ENCODE results near the gene FKBP8. TPM values are rescaled to one million over a fixed set of nuclear protein-coding genes. Genes with fewer than 3 reads are reported as not detected.

The FKBP8 gene
- total RNA-seq, 5 donors from 2014 or later (not counting 1 experiment from before 2014, with no cell fraction given) = 158 to 282 (median 244) TPM

DNA sequence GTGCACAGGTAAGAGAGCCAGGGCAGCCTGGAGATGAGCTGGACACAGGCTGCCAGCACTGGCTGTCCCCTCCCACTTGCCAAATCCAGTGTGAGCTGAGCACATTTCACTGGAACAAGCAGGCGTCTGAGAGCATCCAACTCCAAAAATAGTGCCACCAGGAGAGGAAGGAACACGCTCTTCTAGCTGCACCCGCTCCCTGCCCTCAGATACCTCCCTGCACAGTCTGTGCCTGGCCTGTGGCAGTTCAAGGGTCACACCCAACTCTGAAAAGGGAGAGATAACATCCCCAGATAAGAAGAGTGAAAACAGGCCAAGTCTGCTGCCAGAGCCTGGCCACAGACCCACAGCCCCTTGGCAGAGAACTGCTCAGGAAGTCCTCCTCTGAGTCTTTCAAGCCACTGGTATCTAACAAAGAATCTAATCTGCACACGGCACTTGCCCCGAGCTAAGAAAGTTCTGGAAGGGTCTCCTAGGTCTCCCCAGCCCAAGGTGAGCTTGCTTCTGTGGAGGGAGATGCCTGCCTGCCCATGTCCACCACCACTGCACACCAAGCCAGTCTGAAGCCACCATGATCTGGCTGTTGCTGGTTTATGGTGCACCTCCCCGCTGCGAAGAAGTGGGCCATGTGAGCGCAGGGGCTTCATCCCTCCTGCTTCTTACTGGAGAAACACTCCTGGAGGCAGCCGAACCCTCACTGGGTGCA lies 36.2 kb downstream of the FKBP8 start:
- H3K27me3 Mint-ChIP-seq = no peaks in the 10 kb centered on the region
- peaks cover 14 to 91% of the 10 kb centered on the region in 2 experiments for H3K4me1 ChIP-seq (ENCODE audit: control insufficient read depth in 1 of 2, extremely low read depth in 1 of 2, insufficient read depth in 2 of 2, low read length in 2 of 2)
- no peaks in the 10 kb centered on the region for H3K36me3 Mint-ChIP-seq
- WGBS (ENCODE audit: insufficient coverage) = 52% methylated on average over 7 of the region's 9 CpGs
- H3K27ac Mint-ChIP-seq = peak overlapping the region; percentile 90 to 93
- peak overlapping the region; percentile 63 for H3K27ac ChIP-seq (ENCODE audit: low read length)
- H3K4me3 Mint-ChIP-seq = peak overlapping the region; percentile 52 to 78 (median 66)
- ATAC-seq (replicated peaks in 1 of 4) = peak; percentile 50 to 78 (median 66)
- no peaks in the 10 kb centered on the region for H3K36me3 ChIP-seq (ENCODE audit: control insufficient read depth in 2 of 2, extremely low read depth in 1 of 2, insufficient read depth in 1 of 2, low read length in 1 of 2)
- H3K4me3 ChIP-seq (ENCODE audit: control insufficient read depth in 1 of 2, extremely low read depth in 1 of 2, low read length in 1 of 2) = peak overlapping the region in 1 of 2 donors; percentile 2
- H3K9me3 ChIP-seq = no peaks in the 10 kb centered on the region
- ChIA-PET CTCF (interaction anchor here in 1 of 2 donors (1.0 to 1.5 kb wide), 2 partner anchors 11 to 16 kb away, joined by 4 to 7 read pairs; no protein-coding TSS in a partner anchor), POLR2A (no interaction called here)
- H3K9me3 Mint-ChIP-seq = no peaks in the 10 kb centered on the region
- no peaks in the 10 kb centered on the region for H3K27me3 ChIP-seq (replicated peaks in 1 of 2; ENCODE audit: control insufficient read depth in 2 of 2, extremely low read depth in 1 of 2, insufficient read depth in 2 of 2, low read length in 1 of 2)
- peaks cover 53 to 84% (median 80%) of the 10 kb centered on the region in 3 donors for H3K4me1 Mint-ChIP-seq
- peak in 7 of 35 experiments; percentile 18 to 51 (median 32) for DNase-seq

- peak overlapping the region; percentile 63 for H3K27ac ChIP-seq (ENCODE audit: low read length)
- H3K4me3 ChIP-seq (ENCODE audit: control insufficient read depth in 1 of 2, extremely low read depth in 1 of 2, low read length in 1 of 2) = peak overlapping the region in 1 of 2 donors; percentile 2
- H3K4me1 ChIP-seq (ENCODE audit: control insufficient read depth in 1 of 2, extremely low read depth in 1 of 2, insufficient read depth in 2 of 2, low read length in 2 of 2) = peaks cover 14 to 96% of the 10 kb centered on the region in 2 experiments
- WGBS (ENCODE audit: insufficient coverage) = 58% methylated on average over 12 of the region's 19 CpGs
- H3K4me3 Mint-ChIP-seq = peak overlapping the region; percentile 52 to 78 (median 66)
- ChIA-PET CTCF (interaction anchor here (0.6 to 1.5 kb wide), 3 partner anchors 10 to 443 kb away, joined by 3 to 7 read pairs (median 4); no protein-coding TSS in a partner anchor), POLR2A (no interaction called here)
- H3K27me3 ChIP-seq (replicated peaks in 1 of 2; ENCODE audit: control insufficient read depth in 2 of 2, extremely low read depth in 1 of 2, insufficient read depth in 2 of 2, low read length in 1 of 2) = no peaks in the 10 kb centered on the region
- DNase-seq (peak in 1 of 35 experiments; percentile 44), ATAC-seq (replicated peaks in 1 of 4) (peak; percentile 36 to 62 (median 56))
- peaks cover 61 to 91% (median 88%) of the 10 kb centered on the region in 3 donors for H3K4me1 Mint-ChIP-seq
- H3K36me3 ChIP-seq (ENCODE audit: control insufficient read depth in 2 of 2, extremely low read depth in 1 of 2, insufficient read depth in 1 of 2, low read length in 1 of 2) = no peaks in the 10 kb centered on the region
- H3K27ac Mint-ChIP-seq = peak overlapping the region; percentile 90 to 93
- H3K27me3 Mint-ChIP-seq = no peaks in the 10 kb centered on the region
- no peaks in the 10 kb centered on the region for H3K9me3 Mint-ChIP-seq
- no peaks in the 10 kb centered on the region for H3K36me3 Mint-ChIP-seq
- H3K9me3 ChIP-seq = no peaks in the 10 kb centered on the region
Measured at GRCh38 chr19:18506101-18506930, 37.1 kb downstream of the FKBP8 start.

DNA sequence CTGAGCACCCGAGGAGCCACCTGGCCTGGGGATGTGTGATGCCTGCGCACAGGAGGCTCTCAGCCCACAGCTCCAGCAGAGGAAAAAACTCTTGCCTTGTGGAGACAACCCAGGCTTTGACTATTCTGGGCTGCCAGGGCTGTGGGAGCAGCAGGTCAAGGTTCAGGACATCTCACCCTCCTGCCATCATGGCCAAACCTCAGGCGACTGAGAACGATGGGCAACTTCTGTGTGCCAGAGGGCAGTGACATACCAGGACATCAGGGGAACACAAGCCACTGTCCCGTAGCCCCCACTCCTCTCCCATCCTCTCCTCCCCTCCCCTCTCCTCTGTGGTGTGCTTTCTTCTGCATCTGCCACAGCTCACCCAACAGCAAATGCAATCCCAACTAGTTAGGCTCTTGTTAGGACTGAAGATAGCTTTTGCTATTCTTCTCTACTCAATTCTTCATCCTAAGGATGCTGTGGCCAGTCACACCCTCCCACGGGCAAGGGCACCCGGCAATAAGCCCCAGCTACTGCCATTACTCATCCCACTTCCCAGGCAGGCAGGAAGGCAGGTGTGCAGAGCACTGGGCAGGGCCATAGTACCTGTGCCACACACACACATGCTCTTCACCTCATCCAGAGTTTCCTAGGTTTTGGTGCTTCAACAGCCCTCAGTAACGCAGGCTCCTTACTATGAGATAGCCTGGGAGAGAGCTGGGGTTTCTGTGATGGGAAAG lies 38.3 kb downstream of the FKBP8 start:
- DNase-seq (no peak), ATAC-seq (replicated peaks in 1 of 4) (no peak)
- H3K27ac Mint-ChIP-seq = peak overlapping the region; percentile 90 to 93
- no peaks in the 10 kb centered on the region for H3K36me3 ChIP-seq (ENCODE audit: control insufficient read depth in 2 of 2, extremely low read depth in 1 of 2, insufficient read depth in 1 of 2, low read length in 1 of 2)
- no peaks in the 10 kb centered on the region for H3K9me3 ChIP-seq
- no peaks in the 10 kb centered on the region for H3K36me3 Mint-ChIP-seq
- H3K27ac ChIP-seq (ENCODE audit: low read length) = peak overlapping the region; percentile 63
- H3K4me1 Mint-ChIP-seq = peaks cover 73 to 96% (median 92%) of the 10 kb centered on the region in 3 donors
- peaks cover 14 to 100% of the 10 kb centered on the region in 2 experiments for H3K4me1 ChIP-seq (ENCODE audit: control insufficient read depth in 1 of 2, extremely low read depth in 1 of 2, insufficient read depth in 2 of 2, low read length in 2 of 2)
- no peaks in the 10 kb centered on the region for H3K27me3 Mint-ChIP-seq
- H3K4me3 Mint-ChIP-seq = peak overlapping the region in 1 of 3 donors; percentile 50
- no peaks in the 10 kb centered on the region for H3K27me3 ChIP-seq (replicated peaks in 1 of 2; ENCODE audit: control insufficient read depth in 2 of 2, extremely low read depth in 1 of 2, insufficient read depth in 2 of 2, low read length in 1 of 2)
- no peaks in the 10 kb centered on the region for H3K9me3 Mint-ChIP-seq
- no peak overlapping the region for H3K4me3 ChIP-seq (ENCODE audit: control insufficient read depth in 1 of 2, extremely low read depth in 1 of 2, low read length in 1 of 2)
- WGBS (ENCODE audit: insufficient coverage) = 60% methylated on average over 5 of the region's 8 CpGs
- CTCF ChIA-PET = interaction anchor here in 1 of 2 donors (1.5 kb wide), 1 partner anchor 9 kb away, joined by 5 read pairs; no protein-coding TSS in a partner anchor
- POLR2A ChIA-PET = interaction anchor here in 1 of 2 donors (0.6 kb wide), 1 partner anchor 121 kb away, joined by 3 read pairs; no protein-coding TSS in a partner anchor

GRCh38 chr19:18503971-18504885 lies 39.1 kb downstream of the FKBP8 start:
- DNase-seq (no peak), ATAC-seq (replicated peaks in 1 of 4) (no peak)
- peaks cover 14 to 100% of the 10 kb centered on the region in 2 experiments for H3K4me1 ChIP-seq (ENCODE audit: control insufficient read depth in 1 of 2, extremely low read depth in 1 of 2, insufficient read depth in 2 of 2, low read length in 2 of 2)
- H3K36me3 ChIP-seq (ENCODE audit: control insufficient read depth in 2 of 2, extremely low read depth in 1 of 2, insufficient read depth in 1 of 2, low read length in 1 of 2) = no peaks in the 10 kb centered on the region
- 84% methylated on average over 17 of the region's 20 CpGs for WGBS (ENCODE audit: insufficient coverage)
- no peaks in the 10 kb centered on the region for H3K27me3 Mint-ChIP-seq
- no peak overlapping the region for H3K4me3 ChIP-seq (ENCODE audit: control insufficient read depth in 1 of 2, extremely low read depth in 1 of 2, low read length in 1 of 2)
- no peaks in the 10 kb centered on the region for H3K27me3 ChIP-seq (replicated peaks in 1 of 2; ENCODE audit: control insufficient read depth in 2 of 2, extremely low read depth in 1 of 2, insufficient read depth in 2 of 2, low read length in 1 of 2)
- peak overlapping the region; percentile 63 for H3K27ac ChIP-seq (ENCODE audit: low read length)
- no peak overlapping the region for H3K4me3 Mint-ChIP-seq
- CTCF ChIA-PET = interaction anchor here in 1 of 2 donors (0.6 to 1.5 kb wide), 2 partner anchors 8 to 15 kb away, joined by 3 to 5 read pairs; no protein-coding TSS in a partner anchor
- H3K27ac Mint-ChIP-seq = peak overlapping the region; percentile 68 to 93
- no peaks in the 10 kb centered on the region for H3K36me3 Mint-ChIP-seq
- POLR2A ChIA-PET = no interaction called here
- peaks cover 78 to 97% (median 97%) of the 10 kb centered on the region in 3 donors for H3K4me1 Mint-ChIP-seq
- no peaks in the 10 kb centered on the region for H3K9me3 Mint-ChIP-seq
- H3K9me3 ChIP-seq = no peaks in the 10 kb centered on the region

GRCh38 chr19:18503337-18503970 lies 39.9 kb downstream of the FKBP8 start:
- Mint-ChIP-seq H3K27me3 (no peaks in the 10 kb centered on the region), H3K4me3 (peak overlapping the region in 2 of 3 donors; percentile 17 to 61), H3K4me1 (peaks cover 84 to 98% (median 98%) of the 10 kb centered on the region in 3 donors), H3K27ac (peak overlapping the region; percentile 86 to 87), H3K36me3 (no peaks in the 10 kb centered on the region), H3K9me3 (no peaks in the 10 kb centered on the region)
- ChIA-PET POLR2A (interaction anchor here in 1 of 2 donors (0.5 kb wide), 1 partner anchor 340 kb away, joined by 5 read pairs; no protein-coding TSS in a partner anchor), CTCF (interaction anchor here in 1 of 2 donors (0.6 kb wide), 1 partner anchor 16 kb away, joined by 3 read pairs; no protein-coding TSS in a partner anchor)
- H3K27ac ChIP-seq (ENCODE audit: low read length) = peak overlapping the region; percentile 63
- peaks cover 14 to 100% of the 10 kb centered on the region in 2 experiments for H3K4me1 ChIP-seq (ENCODE audit: control insufficient read depth in 1 of 2, extremely low read depth in 1 of 2, insufficient read depth in 2 of 2, low read length in 2 of 2)
- WGBS (ENCODE audit: insufficient coverage) = 72% methylated on average over 9 of the region's 15 CpGs
- H3K27me3 ChIP-seq (replicated peaks in 1 of 2; ENCODE audit: control insufficient read depth in 2 of 2, extremely low read depth in 1 of 2, insufficient read depth in 2 of 2, low read length in 1 of 2) = no peaks in the 10 kb centered on the region
- no peak for ATAC-seq (replicated peaks in 1 of 4)
- no peaks in the 10 kb centered on the region for H3K9me3 ChIP-seq
- no peaks in the 10 kb centered on the region for H3K36me3 ChIP-seq (ENCODE audit: control insufficient read depth in 2 of 2, extremely low read depth in 1 of 2, insufficient read depth in 1 of 2, low read length in 1 of 2)
- DNase-seq = no peak
- no peak overlapping the region for H3K4me3 ChIP-seq (ENCODE audit: control insufficient read depth in 1 of 2, extremely low read depth in 1 of 2, low read length in 1 of 2)

Data from T-cell (primary cell).